GM12892 (cell line): Measurements from ENCODE around the gene MYH10.

Source experiments
- DNase-seq: peaks from one replicate; pipeline ENCODE4 v3.0.0; 2011; ENCODE audit not compliant: insufficient read length
- FAIRE-seq: peaks from 2 replicates; lab custom pipeline; 2011; peaks lifted over from hg19 to GRCh38; lab: Jason Lieb, UNC
- POLR2A ChIP-seq: IDR thresholded peaks from 2 replicates; pipeline ENCODE4 v1.6.1; 2011; ENCODE audit warnings: low read depth, low read length, control low read depth
- POLR2AphosphoS5 ChIP-seq: IDR thresholded peaks from 2 replicates; pipeline ENCODE4 v1.6.1; 2011; ENCODE audit warnings: low read depth, low read length, control low read depth
- TAF1 ChIP-seq: IDR thresholded peaks from 2 replicates; pipeline ENCODE4 v1.6.1; 2011; ENCODE audit warnings: low read depth, mild to moderate bottlenecking, control low read depth, low read length, borderline replicate concordance

The MYH10 gene

DNA sequence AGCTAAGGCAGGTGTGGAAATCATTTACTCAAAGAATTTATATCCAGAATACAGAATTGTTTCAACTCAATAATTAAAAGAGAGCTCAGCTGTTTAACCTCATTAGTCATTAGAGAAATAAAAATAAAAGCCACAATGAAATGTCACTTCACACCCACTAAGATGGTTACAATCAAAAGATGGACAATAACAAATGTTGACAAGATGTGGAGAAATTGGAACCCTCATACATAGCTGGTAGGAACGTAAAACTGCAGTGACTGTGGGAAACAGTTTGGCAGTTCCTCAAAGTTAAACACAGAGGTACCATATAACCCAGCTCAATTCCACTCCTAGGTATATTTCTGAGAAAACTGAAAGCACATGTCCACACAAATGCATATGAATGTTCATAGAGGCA, 145.0 kb downstream of the MYH10 start:
- no peak for DNase-seq
- TF ChIP-seq POLR2A = no peak
- TF ChIP-seq POLR2AphosphoS5 = no peak
- TF ChIP-seq TAF1 = no peak
- no peak for FAIRE-seq

DNA sequence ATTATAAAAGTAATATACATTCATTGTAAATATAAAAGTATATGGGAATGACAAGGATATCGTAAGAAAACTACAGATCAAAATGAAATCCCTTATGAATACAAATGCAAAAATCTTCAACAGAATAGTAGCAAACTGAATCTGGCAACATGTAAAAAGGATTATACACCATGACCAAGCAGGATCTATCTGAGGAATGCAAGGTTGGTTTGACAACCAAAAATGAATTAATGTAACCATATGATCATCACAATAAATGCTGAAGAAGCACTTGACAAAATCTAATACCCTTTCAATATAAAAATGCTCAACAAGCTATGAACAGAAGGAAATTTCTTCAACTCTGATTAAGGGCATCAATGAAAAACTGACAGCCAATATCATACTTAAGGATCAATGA, 146.1 kb downstream of the MYH10 start:
- no peak for FAIRE-seq
- TF ChIP-seq POLR2A = no peak
- TF ChIP-seq TAF1 = no peak
- no peak for TF ChIP-seq POLR2AphosphoS5
- no peak for DNase-seq

GRCh38 chr17:8482546-8482945, 148.0 kb downstream of the MYH10 start:
- no peak for FAIRE-seq
- DNase-seq = no peak
- no peak for TF ChIP-seq TAF1
- no peak for TF ChIP-seq POLR2AphosphoS5
- no peak for TF ChIP-seq POLR2A

- no peak for DNase-seq
- no peak for FAIRE-seq
- no peak for TF ChIP-seq POLR2AphosphoS5
- no peak for TF ChIP-seq POLR2A
- no peak for TF ChIP-seq TAF1
These were observed 148.8 kb downstream of the MYH10 start for GRCh38 chr17:8481703-8482102.

DNA sequence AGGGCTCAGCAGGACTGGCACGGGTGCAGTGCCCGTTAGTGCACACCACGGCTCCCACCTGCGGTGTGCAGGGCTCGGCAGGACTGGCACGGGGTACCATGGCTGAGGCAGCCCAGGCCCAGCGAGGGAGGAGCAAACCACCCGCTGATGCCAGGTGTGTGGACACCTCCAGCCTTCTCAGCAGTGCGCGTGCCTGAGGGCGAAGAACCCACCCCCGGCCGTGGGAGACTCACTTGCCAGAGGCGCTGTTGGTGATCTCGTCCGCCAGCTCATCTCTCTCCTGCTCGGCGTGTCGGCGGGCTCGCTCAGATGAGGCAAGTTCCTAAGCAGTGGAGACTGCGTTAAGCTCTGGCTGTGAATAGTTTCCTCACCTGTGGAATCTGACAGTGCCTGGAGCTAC, 149.4 kb downstream of the MYH10 start:
- TF ChIP-seq POLR2A = no peak
- DNase-seq (no peak), FAIRE-seq (no peak)

DNA sequence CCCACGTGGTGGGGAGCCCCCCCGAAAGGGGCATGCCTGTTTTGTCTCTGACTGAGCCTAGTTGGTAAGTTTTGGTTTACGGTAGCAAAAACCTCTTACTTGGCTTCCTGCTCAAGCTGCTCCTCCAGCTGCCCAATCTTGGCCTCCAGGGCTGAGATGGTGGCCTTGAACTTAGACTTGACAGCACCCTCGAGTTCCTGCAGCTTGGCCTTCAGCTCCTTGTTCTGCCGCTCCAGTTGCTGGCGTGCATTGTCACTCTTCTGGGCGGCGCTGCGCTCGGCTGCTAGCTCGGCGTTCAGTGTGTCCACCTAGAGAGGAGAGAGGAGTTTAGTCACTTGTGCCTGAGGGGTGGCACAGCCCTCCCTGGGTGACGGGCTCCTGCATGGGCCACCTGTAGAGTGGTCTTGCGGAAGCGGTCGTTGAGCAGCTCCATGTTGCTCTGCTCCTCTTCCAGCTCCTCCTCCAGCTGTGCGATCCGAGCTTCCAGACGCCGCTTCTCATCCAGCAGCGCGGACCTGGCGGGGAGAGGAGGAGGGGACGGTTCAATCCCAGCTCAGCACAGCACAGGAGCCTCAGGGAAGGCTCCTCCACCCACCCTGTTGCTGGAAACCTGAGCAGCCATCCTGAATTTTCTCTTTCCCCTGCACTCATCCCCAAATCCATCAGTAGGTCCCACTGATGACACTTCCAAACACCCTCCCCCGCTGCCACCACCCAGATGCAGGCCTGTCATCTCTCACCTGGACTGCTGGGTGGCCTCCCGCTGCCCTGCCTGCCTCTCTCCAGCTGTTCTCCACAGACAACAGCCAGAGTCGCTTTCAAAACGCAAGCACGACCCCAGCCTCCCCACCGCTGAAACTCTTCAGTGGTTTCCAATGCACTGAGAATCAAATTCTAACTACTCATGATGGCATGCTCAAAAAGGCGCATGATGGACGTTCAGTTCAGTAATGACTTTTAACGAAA, 150.2 kb downstream of the MYH10 start:
- no peak for FAIRE-seq
- TF ChIP-seq TAF1 (no peak), POLR2A (no peak), POLR2AphosphoS5 (no peak)
- DNase-seq = no peak

DNA sequence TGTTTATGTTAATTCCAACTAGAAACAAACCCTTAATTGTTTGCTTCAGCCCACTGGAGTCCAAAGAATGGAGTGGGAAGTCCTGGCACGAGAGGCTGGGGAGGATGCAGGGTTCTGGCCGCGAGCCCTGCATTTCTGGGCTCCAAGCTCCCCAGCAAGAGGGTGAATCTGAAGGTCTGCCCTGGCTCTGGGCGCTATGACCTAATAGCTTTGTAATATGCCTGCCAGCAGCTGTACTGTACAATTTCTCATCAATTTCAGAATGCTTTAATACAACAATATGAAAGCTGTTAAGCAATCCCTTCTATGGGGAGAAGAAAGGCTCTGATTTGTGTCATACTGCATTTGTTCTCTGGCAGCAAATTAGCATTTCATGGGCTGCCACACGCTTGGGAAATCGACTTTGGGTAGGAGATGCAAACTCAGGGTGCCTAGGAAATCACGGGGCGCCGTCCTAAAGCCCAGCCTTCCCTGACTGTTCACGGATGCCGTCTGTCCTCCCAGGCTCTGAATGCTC, 151.0 kb downstream of the MYH10 start:
- DNase-seq (no peak), FAIRE-seq (no peak)
- TF ChIP-seq TAF1 = no peak
- no peak for TF ChIP-seq POLR2AphosphoS5
- no peak for TF ChIP-seq POLR2A

DNA sequence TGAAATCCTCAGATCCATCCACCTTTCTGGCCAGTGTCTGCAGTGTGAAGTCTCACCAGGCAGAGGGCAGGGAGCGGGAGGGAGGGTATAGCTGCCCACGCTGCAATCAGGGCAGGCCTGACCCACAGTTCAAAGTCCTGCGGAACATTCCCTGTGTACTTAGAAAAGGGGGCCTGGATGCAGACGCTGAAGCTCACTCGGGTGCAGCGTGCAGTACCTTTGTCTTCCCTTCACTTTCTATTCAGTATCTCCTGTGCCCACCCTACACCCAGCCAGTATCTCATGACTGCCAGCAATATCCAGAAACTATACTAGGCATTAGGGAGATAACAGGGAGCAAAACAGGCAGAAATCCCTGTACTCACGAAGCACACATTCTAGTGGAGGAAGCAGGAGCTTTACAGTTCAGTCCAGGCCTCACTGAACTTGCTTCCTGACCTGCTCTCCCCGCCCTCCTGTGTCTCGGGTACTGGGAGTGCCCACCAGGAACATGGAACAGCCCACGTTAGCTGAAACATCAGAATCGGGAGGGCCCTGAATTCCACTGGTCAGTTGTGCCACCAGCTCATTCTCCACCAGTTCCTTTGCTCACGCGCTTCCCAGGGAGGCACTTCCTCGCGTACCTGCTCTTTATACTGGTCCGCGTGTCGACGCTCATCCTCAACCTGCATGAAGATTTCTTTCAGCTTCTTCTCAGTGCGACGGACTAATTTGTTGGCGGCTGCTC, 152.6 kb downstream of the MYH10 start:
- DNase-seq = no peak
- TF ChIP-seq TAF1 = no peak
- no peak for TF ChIP-seq POLR2AphosphoS5
- TF ChIP-seq POLR2A = no peak
- FAIRE-seq = no peak

- FAIRE-seq (no peak), DNase-seq (no peak)
- TF ChIP-seq POLR2AphosphoS5 = no peak
- TF ChIP-seq POLR2A = no peak
- no peak for TF ChIP-seq TAF1
These were observed 153.4 kb downstream of the MYH10 start for GRCh38 chr17:8477171-8477570.

DNA sequence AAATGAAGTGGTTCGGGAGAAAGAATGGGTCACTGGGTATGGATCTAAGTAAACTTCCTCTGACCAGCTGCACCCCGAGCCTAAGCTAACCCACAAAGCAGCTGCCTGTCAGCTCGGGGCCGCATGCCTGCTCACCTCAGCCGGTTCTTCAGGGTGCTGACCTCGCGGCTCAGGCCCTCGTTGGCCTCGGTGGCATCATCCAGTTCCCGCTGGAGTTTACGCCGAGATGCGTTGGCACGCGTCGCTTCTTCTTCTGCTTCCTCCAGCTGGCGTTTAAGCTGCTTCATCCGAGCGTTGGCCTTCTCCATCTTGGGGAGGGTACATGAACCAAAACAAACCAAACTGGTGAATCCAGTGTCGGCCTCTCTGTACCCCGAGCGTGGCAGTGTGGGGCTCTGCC, 153.8 kb downstream of the MYH10 start:
- no peak for FAIRE-seq

DNA sequence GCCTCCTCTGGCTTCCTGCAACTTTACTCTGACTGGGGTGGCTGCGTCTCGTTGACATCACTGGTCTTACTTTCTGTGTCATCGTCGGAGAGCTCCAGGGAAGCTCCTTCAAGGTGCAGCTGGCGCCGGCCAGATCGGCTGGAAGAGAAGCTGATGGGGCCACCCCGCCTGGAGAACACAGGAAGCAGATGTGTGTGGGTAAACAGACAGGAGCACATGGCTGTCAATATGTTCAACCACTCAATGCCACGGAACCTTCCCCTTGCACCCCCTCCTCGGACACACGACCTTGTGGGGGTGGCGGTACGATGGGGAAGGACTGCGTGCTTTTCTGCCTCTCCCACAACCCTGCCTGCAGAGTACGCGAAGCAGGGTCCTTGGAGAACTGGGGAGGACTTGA, 154.7 kb downstream of the MYH10 start:
- TF ChIP-seq TAF1 (no peak), POLR2A (no peak; the same call in 1 of the 2 replicates), POLR2AphosphoS5 (no peak)
- no peak for DNase-seq
- FAIRE-seq = no peak

More for the DNA sequence above, 153.8 kb downstream of the MYH10 start:
- no peak for DNase-seq
- TF ChIP-seq POLR2A (no peak), POLR2AphosphoS5 (no peak)
